A172 (cell line): ENCODE results near the gene KCTD16. TPM values are rescaled to one million over a fixed set of nuclear protein-coding genes. Genes with fewer than 3 reads are reported as not detected.

Experiments
- DNase-seq: peaks from one replicate; pipeline ENCODE4 v3.0.0-alpha.2; 2015; ENCODE audit warnings: low spot score
- total RNA-seq: library from RNA; depleted of rRNA; stranded (reverse); fragments of >200 nt; shearing (Covaris generic); gene quantifications from 2 replicates; pipeline ENCODE4 v1.2.3, GENCODE V29; 2014

KCTD16 gene
- total RNA-seq, 1 experiment from 2014 or later: 1.2 TPM

DNA sequence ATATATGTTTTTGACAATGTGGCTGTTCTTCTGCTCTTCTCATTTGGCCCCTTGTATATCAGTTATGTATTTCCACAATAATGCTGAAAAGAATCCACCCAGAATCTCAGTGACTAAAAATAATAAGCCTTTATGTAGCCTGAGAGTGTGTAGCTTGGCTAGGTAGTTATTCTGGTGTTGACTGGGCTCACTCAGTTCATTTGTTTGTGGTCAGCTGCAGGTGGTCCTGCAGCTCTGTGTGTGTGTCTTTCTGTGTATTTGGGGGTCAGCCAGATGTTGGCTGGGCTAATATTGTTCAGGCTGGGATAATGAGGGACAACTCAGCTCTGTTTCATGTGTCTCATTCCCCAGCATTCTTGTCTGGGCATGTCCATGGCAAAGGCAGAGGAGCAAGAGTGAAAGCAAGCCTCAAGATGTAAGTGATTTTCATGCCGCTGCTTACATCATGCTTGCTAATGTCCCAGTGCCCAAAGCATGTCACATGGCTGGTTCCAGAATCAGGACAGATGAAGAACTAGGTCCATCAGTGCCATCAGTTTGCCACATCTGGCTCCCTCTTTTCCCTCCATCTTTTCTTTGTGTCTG is 162.8 kb downstream of the KCTD16 start:
- DNase-seq: no peak

DNA sequence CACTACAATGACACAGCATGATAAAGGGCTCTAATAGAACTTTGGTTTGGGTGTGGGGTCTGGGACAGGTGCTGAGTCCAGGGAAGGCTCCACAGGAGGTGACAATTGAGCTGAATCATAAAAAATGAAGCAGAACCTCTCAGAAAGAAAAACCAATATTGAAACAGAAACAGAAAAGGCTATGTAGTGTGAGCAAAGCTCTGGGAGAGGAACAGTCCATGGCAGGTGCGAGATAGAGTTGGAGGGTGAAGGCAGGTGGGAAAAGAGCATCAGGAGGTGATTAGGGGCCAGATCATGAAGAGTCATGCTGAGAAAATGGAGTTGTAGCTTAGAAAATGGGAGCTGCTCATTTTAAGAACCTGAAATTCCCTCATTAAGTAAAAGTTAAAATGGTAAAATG is 164.9 kb downstream of the KCTD16 start:
- DNase-seq: no peak

DNA sequence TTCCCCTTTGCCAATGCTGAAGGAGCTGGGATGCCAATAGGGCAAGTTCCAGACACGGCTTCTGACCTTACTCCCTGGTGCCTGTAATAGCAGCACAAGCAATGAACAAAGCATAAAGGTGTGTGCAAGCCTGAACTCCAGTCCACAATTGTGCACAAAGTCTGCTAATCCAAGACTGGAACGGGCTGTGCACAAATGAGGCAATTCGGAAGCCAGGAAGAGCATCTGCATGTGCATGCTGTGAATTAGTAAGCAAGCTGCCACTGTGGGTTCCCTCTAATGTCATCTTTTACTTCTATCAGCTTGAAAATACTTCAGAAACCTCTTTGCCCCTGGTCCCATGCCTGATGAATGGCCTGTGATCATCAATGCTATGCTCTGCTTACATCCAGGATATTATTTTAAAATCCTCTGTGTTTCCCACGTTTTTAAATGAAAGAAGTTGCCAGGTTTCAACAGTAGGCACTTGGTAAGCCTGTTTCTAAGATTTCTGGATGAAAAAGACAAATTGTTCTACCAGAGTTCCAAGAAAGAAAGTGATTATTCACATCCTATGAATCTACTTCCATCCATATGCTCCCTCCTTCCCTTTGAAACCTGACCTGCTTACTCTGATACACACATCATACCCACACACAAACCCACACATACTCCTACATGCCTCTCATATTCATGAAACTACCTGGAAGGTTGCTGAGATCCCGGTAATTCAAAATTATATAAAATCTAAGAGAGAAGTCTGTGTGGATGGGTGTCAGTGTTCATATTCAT is 165.7 kb downstream of the KCTD16 start:
- no peak for DNase-seq

DNA sequence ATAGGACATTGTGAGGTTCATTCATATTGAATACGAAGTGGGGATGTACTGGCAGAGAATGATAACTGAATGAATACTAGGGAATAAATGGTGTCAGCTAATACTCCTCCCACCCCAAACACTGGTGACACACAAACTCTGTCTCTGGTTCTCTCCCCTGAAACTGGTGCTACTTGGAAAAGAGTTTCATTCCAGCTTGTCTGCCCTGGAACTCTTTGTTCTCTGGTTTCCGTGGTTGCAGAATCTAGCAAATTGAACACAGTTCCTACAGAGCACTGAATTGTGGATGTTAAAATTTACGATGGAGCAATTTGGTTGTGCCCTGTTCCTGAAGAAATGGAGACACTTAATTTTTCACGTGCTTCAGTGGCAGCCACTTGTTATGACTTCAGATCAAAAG is 181.7 kb downstream of the KCTD16 start:
- DNase-seq: no peak

DNA sequence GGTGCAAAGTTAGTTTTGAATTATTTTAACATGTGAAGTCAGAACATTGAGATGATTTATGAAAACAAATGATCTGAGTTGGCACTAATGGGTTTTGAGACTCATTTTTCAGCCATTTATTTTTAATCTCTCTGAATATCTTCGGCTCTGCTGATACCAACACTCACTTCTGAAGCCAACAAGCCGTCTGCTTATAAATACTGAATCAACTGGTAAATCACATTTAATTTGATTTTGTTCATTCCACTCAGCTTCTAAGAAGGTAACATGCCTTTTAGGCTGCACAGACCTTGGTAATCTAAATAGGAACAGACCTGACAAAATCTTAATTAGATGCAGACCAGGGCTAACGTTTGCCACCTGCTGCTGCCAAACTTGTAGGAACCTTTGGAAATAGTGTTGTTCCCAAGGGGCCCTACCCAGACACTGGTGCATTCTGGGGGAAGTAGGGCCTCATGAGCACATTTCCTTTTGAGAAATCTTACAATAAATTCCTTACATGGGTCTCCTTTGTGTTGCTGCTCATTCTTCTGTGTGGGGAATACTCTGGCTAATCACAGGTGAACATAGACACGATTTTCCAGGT is 182.2 kb downstream of the KCTD16 start:
- no peak for DNase-seq

- DNase-seq: no peak
These were observed 185.8 kb downstream of the KCTD16 start for GRCh38 chr5:144356489-144356888.

DNA sequence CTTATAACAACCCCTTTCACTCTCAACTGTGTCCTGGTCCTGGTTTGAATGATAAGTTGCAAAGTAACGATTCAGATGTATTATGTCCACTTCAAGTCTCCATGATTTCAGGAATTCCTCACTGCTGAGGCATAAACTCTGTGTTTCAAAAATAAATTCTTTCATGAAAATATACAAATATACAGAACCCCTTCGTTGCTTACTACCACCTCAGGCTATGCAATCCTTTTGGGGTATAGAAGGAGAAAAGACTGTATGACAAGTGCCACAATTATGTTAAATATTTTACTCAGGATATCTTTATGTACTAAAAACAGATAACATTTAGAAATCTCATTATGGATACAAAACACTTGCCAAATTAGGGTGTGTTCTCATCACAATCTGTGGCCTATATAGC is 190.7 kb downstream of the KCTD16 start:
- DNase-seq: no peak

GRCh38 chr5:144365885-144366284 is 195.2 kb downstream of the KCTD16 start:
- no peak for DNase-seq

DNA sequence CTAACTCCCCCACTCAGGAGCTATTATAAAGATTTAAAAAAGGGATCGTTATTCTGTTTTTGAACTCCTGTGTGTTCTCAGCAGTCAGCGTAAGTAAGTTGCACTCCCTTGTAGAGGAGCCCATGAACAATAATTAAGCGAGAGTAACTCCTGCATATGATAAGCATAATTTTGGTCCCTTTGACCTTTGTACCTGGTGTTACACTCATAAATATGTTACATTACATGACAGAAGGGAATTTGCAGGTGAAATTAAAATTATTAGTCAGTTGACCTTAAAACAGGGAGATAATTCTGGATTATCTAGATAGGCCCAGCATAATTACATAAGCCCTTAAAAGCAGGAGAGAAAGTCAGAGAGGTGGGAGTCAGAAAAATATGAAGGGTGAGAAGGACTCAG is 197.3 kb downstream of the KCTD16 start:
- DNase-seq: no peak

DNA sequence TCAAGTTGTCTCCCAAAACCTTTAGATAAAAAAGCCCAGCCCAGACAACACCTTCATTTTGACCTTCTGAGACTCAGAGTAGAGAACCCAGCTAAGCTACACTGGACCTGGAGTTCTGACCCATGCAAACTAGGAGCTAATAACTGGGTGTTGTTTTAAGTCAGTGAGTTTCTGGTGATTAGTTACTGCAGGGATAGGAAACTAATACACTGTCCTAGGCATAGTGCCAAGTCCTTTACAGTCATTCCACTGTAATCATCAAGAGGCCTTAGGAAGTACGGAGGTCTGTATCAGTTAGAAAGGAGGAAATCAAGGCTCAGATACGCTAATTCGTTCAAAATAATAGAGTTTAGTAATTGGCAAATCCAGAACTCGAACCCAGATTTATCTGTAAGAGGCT is 197.9 kb downstream of the KCTD16 start:
- DNase-seq: no peak

DNA sequence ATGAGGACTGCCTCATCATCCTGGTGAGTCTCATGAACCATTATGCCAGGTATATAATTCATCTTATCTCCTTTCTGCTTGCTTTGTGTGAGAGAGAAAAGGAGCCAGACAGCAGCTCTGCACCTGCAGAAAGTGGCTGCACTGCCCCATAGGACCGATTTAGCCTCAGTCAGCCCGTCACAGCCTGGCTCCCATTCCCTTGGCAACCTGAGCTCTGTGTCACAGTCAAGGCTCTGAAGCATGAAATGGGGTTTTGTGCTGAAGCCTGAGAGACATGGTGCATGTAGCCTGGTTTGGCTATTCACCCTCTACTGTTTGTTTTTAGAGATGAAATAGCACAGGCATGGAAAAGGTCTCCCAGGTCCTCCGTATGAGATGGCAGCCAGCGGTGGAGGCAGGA is 198.3 kb downstream of the KCTD16 start:
- DNase-seq: no peak

- DNase-seq: no peak
These were observed 199.6 kb downstream of the KCTD16 start for GRCh38 chr5:144370273-144370672.

DNA sequence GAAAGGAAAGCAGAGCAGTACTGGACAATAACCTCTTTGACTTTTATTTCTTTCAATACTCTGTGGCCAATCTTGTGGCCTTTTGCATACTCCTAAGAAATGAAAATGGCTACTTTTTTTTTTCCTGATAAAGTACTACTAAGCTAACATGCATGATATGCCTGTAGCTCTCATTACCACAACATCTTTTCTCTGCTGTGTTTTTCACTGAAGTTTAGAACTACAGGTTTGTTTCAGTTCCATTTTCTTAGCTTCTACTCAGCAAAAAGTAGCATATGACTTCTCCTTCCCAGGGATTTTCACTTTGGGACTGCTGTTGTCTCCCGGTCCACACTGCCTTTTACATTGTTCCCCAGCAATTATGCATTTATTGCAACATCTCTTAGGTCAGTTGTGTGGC is 204.0 kb downstream of the KCTD16 start:
- no peak for DNase-seq

- DNase-seq: no peak
These were observed 206.5 kb downstream of the KCTD16 start for GRCh38 chr5:144377207-144377606.

GRCh38 chr5:144378681-144379080 is 208.0 kb downstream of the KCTD16 start:
- no peak for DNase-seq

DNA sequence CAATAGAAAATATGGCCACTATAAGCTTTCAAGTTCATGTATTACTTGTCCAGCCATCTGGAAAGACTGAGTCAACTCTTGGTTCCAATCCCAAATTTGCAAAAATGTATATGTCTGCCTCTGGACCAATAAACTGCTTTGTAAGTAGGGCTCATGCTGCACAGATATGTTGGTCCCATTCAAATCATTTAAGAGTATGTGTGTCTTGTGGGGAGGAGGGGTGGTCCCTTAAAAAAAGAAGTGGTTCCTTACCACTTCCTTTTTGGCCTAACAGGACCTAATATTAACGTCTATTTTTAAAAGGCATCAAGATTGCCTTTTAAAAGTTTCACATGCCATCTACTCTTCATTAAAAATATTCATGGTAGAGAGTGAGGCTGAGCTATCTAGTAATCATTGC is 214.9 kb downstream of the KCTD16 start:
- DNase-seq: no peak

DNA sequence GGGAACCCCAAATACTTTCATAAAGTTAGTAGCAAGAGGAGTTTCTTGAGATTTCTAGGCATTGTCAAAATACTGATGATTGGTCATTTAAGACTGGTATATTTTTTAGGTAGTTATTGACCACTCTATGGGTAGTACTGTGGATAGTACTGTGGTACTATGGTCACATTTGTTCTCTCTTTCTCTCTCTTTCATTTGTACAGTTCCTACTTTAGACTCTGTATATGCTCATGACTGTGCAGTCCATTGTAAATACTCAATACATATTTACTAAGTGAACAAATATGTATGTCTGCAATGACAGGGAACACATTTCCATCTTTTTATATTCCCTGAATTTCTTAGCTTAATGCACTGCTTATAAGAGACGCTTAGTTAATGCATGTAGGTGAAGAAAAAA is 215.6 kb downstream of the KCTD16 start:
- no peak for DNase-seq

DNA sequence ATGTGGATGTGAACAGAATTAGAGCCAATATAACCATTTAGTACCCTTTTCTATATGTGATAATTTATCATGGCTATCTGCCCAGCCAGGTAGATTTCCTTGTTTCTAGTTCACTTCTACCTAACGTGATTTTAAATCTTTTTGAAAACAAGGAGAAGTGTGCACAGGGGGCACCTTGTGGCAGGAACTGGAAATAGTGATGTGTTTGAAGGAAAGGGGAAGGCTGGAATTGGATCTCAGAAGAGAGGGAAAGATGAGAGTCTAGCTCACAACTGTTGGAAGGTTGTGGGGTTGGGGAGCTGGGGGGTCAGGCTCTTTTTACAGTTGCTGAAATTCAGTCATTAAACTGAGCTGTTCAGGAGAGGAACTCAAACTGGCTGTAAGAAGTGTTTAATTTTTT is 219.5 kb downstream of the KCTD16 start:
- DNase-seq: no peak

DNA sequence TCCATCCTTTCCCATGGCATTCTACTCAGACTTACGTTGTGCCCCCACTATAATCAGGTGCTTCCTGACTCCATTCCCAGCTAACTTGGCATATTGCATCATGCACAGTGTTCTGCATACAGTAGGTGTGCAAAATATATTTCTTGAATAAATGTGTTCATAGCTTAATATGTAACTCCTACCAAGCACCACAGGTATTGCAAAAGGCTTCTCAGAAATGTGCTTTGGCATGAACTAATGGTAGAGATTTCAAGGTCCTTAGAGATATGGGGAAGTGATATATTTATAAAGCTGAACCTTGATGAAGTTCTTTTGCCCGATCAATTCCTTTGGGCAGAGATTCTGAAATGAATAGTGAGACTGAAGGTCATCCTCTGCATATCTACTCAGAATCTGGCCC is 220.4 kb downstream of the KCTD16 start:
- DNase-seq: no peak

DNA sequence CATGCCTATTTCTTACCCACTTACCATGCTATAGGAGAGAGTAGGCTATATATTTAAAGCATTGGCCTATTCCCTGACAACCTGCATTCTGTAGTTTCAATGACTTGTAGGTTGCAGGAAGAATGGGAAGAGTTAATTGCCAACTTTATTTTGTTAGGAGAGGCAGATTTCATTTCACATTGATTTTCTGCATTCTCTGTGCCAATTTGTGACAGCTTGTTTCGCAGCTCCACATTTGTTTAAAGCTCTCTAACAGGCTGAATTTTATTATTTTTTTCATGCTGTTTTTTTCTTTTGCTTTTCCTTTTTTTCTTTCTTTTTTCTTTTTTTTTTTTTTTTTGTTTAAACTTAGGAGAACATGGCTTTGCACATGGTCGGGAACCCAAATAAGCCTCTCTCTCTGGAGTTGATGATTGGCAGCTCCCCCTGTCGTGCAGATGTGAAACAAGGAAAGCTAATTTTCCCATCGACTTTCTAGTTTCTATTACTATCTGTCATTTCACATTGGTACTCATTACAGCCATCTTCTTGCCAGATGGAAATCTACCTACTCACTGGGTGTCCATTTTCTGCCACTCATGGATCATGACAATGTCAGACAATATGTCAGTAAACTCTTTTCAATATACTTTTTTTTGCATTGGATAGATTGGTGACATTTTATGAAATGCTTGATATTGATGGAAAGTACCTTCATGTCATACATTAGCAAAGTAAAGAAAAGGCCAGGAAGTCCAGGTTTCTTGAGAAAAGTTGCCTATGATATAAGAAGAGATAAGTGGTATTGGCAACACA is 223.2 kb downstream of the KCTD16 start:
- DNase-seq: no peak

DNA sequence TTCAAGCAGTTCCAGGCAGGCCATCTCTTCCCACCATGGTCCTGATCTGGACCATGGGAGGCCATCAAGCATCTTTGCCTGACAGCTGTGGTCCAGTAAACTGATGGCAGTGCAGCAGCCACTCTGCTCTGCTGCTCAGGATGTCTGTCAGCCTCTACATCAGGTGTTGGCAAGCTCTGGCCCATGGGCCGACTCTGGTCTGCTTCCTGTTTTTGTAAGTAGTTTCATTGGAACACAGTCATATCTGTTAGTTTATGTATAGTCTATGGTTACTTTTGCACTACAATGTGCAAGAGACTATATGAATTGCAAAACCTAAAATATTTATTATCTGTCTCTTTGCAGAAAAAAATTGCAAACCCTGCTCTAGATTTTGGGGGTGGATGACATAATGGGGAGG is 225.0 kb downstream of the KCTD16 start:
- no peak for DNase-seq

DNA sequence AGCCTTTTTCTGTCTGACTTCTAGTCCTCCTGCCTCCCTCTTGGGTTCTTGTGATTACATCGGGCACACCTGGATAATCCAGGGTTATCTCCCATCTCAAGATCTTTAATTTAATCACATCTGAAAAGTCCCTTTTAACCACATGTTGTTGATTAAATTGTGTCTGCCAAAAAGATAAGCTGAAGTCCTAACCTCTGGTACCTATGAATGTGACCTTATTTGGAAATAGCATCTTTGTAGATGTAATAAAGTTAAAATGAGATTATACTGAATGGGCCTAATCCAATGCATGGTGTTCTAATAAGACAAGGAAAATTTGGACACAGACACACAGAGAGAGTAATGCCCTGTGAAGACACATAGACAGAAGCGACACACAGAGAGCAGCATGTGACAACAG is 232.4 kb downstream of the KCTD16 start:
- DNase-seq: no peak
